Measurements from ENCODE around the gene SNAP29.
"Not testable (repeated sequence)": the region's sequence is repeated elsewhere in the genome, so short reads cannot be mapped to it uniquely, and the experiment has no call there.

SNAP29 gene

GRCh38 chr22:20834725-20835124, 24.1 kb upstream of the SNAP29 start:
- no peak for DNase-seq (ENCODE audit: low spot score)

GRCh38 chr22:20836987-20837823, 21.6 kb upstream of the SNAP29 start:
- no peak for DNase-seq (ENCODE audit: low spot score)

- DNase-seq (ENCODE audit: low spot score), result not testable (repeated sequence)
Observed at GRCh38 chr22:20839354-20839753, 19.5 kb upstream of the SNAP29 start.

GRCh38 chr22:20839837-20840645, 18.8 kb upstream of the SNAP29 start:
- no peak for DNase-seq (ENCODE audit: low spot score)

GRCh38 chr22:20840646-20841371, 18.0 kb upstream of the SNAP29 start:
- DNase-seq (ENCODE audit: low spot score), result no peak

GRCh38 chr22:20843501-20843900, 15.3 kb upstream of the SNAP29 start:
- DNase-seq (ENCODE audit: low spot score), result no peak

GRCh38 chr22:20844055-20845037, 14.5 kb upstream of the SNAP29 start:
- no peak for DNase-seq (ENCODE audit: low spot score)

- no peak for DNase-seq (ENCODE audit: low spot score)
Observed at GRCh38 chr22:20847318-20847822, 11.4 kb upstream of the SNAP29 start.

- DNase-seq (ENCODE audit: low spot score), result no peak
Observed at GRCh38 chr22:20852076-20852475, 6.7 kb upstream of the SNAP29 start.

GRCh38 chr22:20852503-20852902, 6.3 kb upstream of the SNAP29 start:
- DNase-seq (ENCODE audit: low spot score), result no peak

GRCh38 chr22:20853236-20853660, 5.6 kb upstream of the SNAP29 start:
- no peak for DNase-seq (ENCODE audit: low spot score)

- no peak for DNase-seq (ENCODE audit: low spot score)
Observed at GRCh38 chr22:20857247-20857643, 1.6 kb upstream of the SNAP29 start.

GRCh38 chr22:20857838-20858614, 781 bp upstream of the SNAP29 start:
- peak; percentile 96 for DNase-seq (ENCODE audit: low spot score)

- DNase-seq (ENCODE audit: low spot score), result no peak
Observed at GRCh38 chr22:20859615-20860014, 808 bp downstream of the SNAP29 start.

GRCh38 chr22:20862540-20862939, 3.7 kb downstream of the SNAP29 start:
- DNase-seq (ENCODE audit: low spot score), result no peak

GRCh38 chr22:20863366-20863765, 4.6 kb downstream of the SNAP29 start:
- no peak for DNase-seq (ENCODE audit: low spot score)

GRCh38 chr22:20864186-20864908, 5.5 kb downstream of the SNAP29 start:
- DNase-seq (ENCODE audit: low spot score), result no peak

- no peak for DNase-seq (ENCODE audit: low spot score)
Observed at GRCh38 chr22:20865331-20865730, 6.5 kb downstream of the SNAP29 start.

GRCh38 chr22:20865875-20866445, 7.2 kb downstream of the SNAP29 start:
- DNase-seq (ENCODE audit: low spot score), result no peak

Measured in ecto neural progenitor cell (in vitro differentiated cells).